HG03097 (cell line): ENCODE data around the gene KRTAP9-9.
"Not testable (repeated sequence)": the region's sequence is repeated elsewhere in the genome, so short reads cannot be mapped to it uniquely, and the experiment has no call there.

Source experiments
- ATAC-seq: cut with Tn5 transposase; IDR thresholded peaks from one replicate; pipeline ENCODE4 v1.9.1; 2021; ENCODE audit not compliant: unreplicated experiment, low FRiP score

KRTAP9-9 gene

DNA sequence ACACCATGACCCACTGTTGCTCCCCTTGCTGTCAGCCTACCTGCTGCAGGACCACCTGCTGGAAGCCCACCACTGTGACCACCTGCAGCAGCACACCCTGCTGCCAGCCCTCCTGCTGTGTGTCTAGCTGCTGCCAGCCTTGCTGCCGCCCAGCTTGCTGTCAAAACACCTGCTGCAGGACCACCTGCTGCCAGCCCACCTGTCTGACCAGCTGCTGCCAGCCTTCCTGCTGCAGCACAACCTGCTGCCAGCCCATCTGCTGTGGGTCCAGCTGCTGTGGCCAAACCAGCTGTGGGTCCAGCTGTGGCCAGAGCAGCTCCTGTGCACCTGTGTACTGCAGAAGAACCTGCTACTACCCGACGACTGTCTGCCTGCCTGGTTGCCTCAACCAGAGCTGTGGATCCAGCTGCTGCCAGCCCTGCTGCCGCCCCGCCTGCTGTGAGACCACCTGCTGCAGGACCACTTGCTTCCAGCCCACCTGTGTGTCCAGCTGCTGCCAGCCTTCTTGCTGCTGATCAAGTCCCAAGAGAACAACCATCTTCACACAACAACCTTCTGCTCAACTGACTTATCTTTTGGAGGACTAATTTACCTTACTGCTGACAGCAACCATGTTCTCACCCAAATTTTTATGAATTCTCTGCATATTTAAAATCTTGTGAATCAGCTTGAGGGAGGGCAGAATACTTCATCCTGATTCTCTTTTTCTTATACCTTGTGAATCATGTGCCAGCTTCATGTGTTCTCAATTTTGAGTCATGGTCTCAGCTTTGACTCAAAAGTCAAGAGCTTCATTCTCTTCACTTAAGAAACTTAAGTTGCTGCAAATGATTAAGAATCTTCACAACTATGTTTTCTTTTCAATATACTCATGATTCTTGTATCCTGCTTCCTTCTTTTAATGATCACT is at the start of gene KRTAP9-9:
TSS of gene KRTAP9-9 (plus strand) at position 4 of the 910 bp plus-strand sequence.
- not testable (repeated sequence) for ATAC-seq

- ATAC-seq = no peak
Observed at GRCh38 chr17:41211845-41212466, 43.2 kb upstream of the KRTAP9-9 start.

GRCh38 chr17:41212524-41213169 is 42.5 kb upstream of the KRTAP9-9 start:
- ATAC-seq = no peak

DNA sequence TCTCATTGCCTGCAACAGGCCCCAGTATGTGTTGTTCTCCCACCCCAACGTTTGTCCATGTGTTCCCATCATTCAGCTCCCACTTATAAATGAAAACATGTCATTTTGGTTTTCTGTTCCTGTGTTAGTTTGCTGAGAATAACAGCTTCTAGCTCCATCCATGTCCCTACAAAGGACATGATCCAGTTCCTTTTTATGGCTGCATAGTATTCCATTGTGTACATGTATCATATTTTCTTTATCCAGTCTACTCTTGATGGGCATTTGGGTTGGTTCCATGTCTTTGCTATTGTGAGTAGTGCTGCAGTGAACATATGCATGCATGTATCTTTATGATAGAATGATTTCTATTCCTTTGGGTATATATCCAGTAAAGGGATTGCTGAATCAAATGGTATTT is 39.5 kb upstream of the KRTAP9-9 start:
- no peak for ATAC-seq

- ATAC-seq = no peak
Observed at GRCh38 chr17:41223821-41224220, 31.4 kb upstream of the KRTAP9-9 start.

DNA sequence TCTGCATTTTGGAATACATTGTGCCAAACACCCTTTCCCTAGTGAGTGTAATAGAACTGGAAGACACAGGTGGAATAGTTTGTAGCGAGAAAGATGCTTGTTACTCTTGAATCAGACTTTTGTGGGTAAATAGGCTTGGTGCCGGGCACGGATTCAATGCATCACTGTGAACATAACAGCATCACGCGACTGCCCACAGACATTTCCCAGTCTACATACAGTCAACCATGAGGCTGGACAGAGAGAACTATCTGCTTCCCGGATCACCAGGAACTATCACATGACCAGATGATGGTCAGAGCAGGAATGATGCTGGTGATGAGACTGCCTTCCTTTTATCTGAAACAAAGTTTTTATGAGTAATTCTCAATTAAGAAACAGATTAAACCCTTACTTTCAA is 29.1 kb upstream of the KRTAP9-9 start:
- no peak for ATAC-seq

DNA sequence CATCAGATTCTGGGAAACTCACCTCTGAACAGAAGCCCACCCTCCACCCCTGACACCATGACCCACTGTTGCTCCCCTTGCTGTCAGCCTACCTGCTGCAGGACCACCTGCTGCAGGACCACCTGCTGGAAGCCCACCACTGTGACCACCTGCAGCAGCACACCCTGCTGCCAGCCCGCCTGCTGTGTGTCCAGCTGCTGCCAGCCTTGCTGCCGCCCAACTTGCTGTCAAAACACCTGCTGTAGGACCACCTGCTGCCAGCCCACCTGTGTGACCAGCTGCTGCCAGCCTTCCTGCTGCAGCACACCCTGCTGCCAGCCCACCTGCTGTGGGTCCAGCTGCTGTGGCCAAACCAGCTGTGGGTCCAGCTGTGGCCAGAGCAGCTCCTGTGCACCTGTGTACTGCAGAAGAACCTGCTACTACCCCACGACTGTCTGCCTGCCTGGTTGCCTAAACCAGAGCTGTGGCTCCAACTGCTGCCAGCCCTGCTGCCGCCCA is 28.5 kb upstream of the KRTAP9-9 start, which contains the start of gene KRTAP9-2:
TSS of gene KRTAP9-2 (plus strand) at position 51 of the 498 bp plus-strand sequence. CDS start at position 58, 7 bp downstream.
- not testable (repeated sequence) for ATAC-seq

GRCh38 chr17:41230094-41230493 is 25.1 kb upstream of the KRTAP9-9 start:
- ATAC-seq = no peak

DNA sequence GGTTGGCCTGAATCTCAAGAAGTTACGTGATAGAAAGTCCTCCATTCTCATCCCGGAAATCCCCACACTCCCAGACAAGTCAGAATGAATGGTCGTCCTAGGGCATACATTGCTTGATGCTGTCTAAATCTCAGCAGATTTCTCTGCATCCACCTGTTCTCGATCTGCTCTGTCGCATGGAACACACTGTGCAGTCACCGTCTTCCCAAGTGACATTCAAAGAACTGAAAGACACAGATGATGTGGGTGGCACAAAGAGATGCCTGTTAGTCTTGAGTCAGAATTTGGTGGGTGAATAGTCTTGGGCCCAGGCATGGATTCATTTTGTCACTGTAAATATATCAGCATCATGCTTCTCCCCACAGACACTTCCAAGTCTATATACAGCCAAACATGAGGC is 23.5 kb upstream of the KRTAP9-9 start:
- ATAC-seq = no peak

GRCh38 chr17:41232399-41233105 is 22.6 kb upstream of the KRTAP9-9 start, which contains the start of gene KRTAP9-3:
KRTAP9-3 (plus strand) TSS chr17:41232449; CDS start chr17:41232502, 53 bp downstream.
- not testable (repeated sequence) for ATAC-seq

DNA sequence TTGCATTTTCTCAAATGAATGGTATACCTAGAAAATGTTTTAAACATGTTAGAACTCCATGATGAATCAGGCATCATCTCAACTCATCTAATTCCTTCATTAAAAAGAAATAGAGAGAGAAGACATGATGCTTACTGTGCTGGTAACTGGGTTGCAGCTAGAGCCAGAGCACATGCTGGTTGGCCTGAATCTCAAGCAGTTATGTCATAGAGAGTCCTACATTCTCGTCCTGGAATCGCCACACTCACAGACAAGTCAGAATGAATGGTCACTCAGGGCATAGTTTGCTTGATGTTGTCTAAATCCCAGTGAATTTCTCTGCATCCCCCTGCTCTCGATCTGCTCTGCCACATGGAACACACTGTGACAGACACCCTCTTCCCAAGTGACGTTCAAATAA is 18.1 kb upstream of the KRTAP9-9 start:
- not testable (repeated sequence) for ATAC-seq

GRCh38 chr17:41237949-41238437 is 17.2 kb upstream of the KRTAP9-9 start, which contains the start of gene KRTAP9-8:
KRTAP9-8 (plus strand) TSS chr17:41237999; CDS start chr17:41238052, 53 bp downstream.
- ATAC-seq = not testable (repeated sequence)

GRCh38 chr17:41246995-41247787 is 8.0 kb upstream of the KRTAP9-9 start:
- ATAC-seq = not testable (repeated sequence)

DNA sequence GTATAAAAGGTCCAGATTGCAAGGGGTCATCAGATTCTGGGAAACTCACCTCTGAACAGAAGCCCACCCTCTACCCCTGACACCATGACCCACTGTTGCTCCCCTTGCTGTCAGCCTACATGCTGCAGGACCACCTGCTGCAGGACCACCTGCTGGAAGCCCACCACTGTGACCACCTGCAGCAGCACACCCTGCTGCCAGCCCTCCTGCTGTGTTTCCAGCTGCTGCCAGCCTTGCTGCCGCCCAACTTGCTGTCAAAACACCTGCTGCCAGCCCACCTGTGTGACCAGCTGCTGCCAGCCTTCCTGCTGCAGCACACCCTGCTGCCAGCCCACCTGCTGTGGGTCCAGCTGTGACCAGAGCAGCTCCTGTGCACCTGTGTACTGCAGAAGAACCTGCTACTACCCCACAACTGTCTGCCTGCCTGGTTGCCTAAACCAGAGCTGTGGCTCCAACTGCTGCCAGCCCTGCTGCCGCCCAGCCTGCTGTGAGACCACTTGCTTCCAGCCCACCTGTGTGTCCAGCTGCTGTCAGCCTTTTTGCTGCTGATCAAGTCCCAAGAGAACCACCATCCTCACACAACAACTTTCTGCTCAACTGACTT is 5.4 kb upstream of the KRTAP9-9 start, which contains the start of gene KRTAP9-4:
TSS of gene KRTAP9-4 (plus strand) at position 51 of the 604 bp plus-strand sequence. CDS start at position 85, 34 bp downstream.
- not testable (repeated sequence) for ATAC-seq

GRCh38 chr17:41251261-41251660 is 3.9 kb upstream of the KRTAP9-9 start:
- no peak for ATAC-seq

- ATAC-seq = no peak
Observed at GRCh38 chr17:41254861-41255260, 323 bp upstream of the KRTAP9-9 start.

DNA sequence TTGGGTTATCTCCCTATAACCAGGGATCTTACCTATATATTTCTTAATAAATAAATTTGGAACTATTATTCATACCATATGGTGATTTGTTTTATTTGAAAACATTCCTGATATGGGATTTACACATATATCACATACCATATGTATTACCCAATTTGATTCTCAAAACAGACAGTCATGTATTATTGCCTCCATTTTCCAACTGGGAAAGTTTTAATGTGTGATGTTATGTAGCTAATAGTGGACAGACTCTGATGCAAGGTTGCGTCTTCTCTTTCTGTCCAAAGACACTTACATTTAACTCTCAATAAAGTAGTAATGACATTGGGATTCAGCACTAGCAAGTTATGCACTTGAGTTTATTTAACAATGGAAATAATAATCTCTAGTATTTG is 1.1 kb downstream of the KRTAP9-9 start:
- ATAC-seq = no peak

DNA sequence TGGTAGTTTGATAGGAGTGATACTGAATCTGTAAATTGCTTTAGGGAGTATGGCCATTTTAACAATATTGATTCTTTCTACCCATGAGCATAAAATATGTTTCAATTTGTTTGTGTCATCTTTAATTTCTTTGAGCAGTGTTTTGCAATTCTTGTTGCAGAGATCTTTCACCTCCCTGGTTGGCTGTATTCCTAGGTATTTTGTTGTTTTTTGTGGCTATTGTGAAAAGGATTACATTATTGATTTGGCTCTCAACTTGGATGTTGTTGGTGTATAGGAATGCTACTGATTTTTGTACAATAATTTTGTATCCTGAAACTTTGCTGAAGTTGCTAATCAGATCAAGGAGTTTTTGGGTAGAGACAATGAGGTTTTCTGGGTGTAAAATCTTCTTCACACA is 3.2 kb downstream of the KRTAP9-9 start:
- no peak for ATAC-seq

- no peak for ATAC-seq
Observed at GRCh38 chr17:41263212-41263611, 8.0 kb downstream of the KRTAP9-9 start.
